ENCODE data around the gene DNMT3A.

Gene DNMT3A

GRCh38 chr2:25341753-25342371 is at the start of gene DNMT3A:
TSS of gene DNMT3A (minus strand) at chr2:25341925. CDS start at chr2:25313984, 27,941 bp downstream.
- DNase-seq, result peak; percentile 80

- no peak for DNase-seq
Measured at GRCh38 chr2:25389161-25389560, 47.4 kb upstream of the DNMT3A start.

DNA sequence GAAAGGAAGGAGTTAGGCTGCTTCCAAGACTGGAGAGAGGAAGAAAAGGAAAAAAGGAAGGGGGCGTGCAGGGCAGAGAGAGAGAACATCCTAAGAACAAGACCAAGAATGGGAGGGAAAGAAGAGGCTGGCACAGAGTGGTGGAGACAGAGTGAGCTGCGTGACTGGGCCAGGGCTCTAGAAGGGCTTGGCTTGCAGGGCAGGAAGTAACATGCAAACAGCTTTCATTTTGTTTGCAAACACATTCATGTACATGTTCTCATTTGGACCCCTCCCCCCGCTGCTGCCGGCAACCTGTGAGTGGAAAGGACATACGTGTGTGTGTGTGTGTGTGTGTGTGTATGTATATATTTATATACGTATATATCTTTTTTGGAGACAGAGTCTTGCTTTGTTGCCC is 46.8 kb upstream of the DNMT3A start:
- peak; percentile 13 for DNase-seq

GRCh38 chr2:25387876-25388449 is 46.2 kb upstream of the DNMT3A start:
- DNase-seq, result no peak

DNA sequence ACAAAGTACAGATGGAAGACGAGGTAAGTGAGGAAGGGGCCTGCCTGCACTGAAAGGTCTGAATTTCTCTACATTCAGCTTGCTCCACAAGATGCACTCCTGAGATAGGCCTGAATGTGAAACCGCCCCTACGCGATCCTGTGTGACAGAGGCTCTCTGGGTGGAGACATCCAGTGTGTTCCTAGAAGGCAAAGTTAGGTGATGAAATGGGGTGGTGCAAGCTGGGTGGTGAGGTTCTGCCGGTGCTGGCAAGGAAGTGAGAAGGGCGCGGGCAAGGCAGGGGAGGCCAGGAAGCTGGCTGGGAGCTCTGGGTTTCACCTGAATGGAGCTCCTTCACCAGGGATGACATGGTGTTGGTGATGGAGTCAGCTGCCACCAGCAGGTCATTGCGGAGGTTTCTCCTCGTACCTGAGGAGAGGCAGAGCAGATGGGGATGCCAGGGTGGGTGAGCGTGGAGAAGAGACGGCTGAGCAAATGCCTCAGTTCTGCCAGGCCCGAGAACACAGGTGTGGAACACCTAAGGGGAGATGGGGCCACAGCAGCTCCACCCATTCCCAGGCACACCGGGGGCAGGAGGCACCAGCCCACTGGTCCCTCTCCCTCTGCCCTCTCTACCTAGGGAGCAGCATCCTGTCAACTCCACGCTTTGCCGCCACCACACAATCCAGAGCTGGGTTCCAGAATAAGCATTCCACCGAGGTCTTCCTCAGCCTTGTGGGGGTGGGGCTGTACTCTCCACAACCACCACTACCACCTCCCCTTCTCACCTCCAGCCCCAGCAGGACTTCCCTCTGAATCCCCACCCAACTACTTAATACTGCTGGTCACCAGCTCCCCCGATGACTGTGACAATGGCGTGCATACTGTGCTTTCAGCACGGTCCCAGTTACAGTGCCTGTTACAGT is 45.5 kb upstream of the DNMT3A start:
- no peak for DNase-seq

DNA sequence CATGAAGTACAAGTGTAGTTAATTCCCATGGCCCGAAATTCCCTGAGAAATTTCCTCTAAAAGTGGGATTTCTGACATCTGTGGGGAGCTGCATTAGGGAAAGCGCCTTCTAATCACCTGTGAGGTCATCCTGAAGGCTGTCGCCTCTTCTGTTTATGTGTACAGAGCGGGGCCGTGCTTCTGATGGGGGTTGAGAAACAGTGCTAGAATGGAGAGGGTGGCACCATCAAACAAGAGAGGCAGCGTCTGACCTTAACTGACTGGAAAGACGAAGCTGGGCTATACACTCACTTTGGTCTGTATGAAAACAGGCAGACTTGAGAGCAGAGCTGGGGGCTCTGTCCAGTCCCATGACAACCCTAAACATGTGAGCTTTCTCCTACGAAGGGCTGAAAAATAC is 44.2 kb upstream of the DNMT3A start:
- DNase-seq, result no peak

GRCh38 chr2:25383806-25384205 is 42.1 kb upstream of the DNMT3A start:
- DNase-seq, result no peak

- no peak for DNase-seq
Measured at GRCh38 chr2:25381502-25381901, 39.8 kb upstream of the DNMT3A start.

DNA sequence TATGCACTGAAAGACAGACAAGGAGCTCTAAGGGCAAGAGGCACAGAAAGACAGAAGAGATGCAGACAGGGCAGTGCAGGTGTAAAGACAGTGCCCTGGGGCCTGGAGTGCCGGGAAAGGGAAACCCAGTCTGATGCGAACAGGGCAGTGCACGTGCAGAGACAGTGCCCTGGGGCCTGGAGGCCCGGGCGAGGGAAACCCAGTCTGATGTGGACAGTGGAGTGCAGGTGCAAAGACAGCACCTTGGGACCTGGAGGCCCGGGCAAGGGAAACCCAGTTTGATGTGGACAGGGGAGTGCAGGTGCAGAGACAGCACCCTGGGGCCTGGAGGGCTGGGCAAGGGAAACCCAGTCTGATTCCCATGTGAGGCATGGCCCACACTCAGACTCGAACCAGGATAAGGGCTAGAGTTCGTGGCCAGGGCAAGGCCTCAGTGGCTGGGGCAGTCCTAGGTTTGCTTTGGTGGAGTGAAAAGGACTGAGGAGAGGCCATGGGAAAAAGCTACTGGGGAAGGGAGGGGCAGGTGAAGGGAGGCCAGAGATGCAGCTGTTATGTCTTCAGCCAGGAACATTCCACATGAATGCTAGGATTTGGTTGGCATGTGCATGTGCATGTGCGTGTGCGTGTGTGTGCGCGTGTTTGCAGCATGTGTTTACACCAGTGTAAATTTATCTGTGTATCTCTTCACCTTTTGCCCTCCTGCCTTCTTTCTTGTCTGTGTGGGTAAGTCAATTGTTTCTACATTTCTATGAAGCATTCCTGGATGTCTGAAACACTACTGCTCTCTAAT is 39.1 kb upstream of the DNMT3A start:
- no peak for DNase-seq

DNA sequence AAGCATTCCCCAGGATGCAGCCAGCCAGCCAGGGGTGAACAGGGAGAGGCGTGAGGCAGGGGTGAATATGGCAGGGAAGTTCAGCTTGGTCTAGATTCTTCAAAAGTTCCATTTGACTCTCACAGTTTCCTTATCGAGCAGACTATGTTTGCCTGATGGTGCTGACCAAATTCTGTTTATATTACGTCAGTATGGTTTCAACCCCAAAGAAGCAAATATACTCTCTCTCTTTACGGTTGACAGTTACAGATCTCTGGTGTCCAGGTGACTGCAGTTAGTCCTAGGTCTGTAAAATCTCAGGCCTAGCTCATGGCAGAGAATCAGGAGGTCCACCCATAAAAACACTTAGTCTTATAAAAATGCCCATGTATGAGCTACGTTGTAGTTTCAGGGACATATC is 38.3 kb upstream of the DNMT3A start:
- DNase-seq, result no peak

DNA sequence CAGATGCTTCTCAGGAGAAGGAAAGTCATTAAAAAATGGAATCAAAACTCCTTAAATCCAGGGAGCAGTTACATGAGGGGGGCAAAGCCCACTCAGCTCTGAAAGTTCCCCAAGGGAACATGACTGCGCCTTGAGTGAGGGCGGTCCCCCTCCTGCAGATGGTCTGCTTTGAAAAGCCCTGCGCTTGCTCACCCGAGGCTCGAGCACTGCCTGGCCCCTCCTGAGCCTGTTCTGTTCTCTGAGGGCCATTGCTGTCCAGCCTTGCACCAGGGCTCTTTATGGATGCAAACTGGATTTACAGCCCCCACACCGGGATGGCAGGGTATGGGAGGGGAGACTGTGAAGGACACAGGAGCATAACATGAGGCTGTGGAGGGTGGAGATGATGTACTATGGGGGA is 37.8 kb upstream of the DNMT3A start:
- DNase-seq, result no peak

GRCh38 chr2:25378731-25379490 is 37.2 kb upstream of the DNMT3A start:
- peak; percentile 35 for DNase-seq

GRCh38 chr2:25377822-25378421 is 36.2 kb upstream of the DNMT3A start:
- no peak for DNase-seq

GRCh38 chr2:25376750-25377621 is 35.3 kb upstream of the DNMT3A start:
- DNase-seq, result peak; percentile 94

GRCh38 chr2:25375989-25376545 is 34.3 kb upstream of the DNMT3A start:
- peak; percentile 10 for DNase-seq

- DNase-seq, result no peak
Measured at GRCh38 chr2:25375371-25375988, 33.8 kb upstream of the DNMT3A start.

DNA sequence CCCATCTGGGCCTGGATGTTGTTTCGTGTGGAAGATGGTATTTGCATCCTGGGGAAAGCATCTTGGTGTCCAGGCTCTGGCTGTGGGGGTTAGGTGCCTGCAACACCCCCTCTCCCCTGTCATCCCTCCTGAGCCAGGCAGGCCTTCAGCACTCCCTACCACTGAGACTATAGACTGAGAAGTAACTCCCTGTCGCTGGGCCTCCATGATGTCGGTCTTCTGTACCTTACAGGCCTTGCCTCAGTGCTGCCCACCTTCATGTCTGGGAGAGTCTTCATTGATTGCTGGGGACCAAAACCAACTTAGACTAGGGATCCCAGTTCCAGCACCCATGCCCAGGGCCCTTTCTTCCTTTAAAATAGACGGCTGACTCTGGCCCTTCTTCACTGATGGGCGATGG is 33.1 kb upstream of the DNMT3A start:
- DNase-seq, result no peak

- DNase-seq, result no peak
Measured at GRCh38 chr2:25374411-25374810, 32.7 kb upstream of the DNMT3A start.

GRCh38 chr2:25373269-25373981 is 31.7 kb upstream of the DNMT3A start:
- no peak for DNase-seq

Data from CD4-positive, alpha-beta T cell treated with Interleukin-17A for 4 hours (primary cell).